ENCODE measurements around the gene CYP4F3. TPM values are rescaled to one million over a fixed set of nuclear protein-coding genes. Genes with fewer than 3 reads are reported as not detected.

Gene CYP4F3
- polyA plus RNA-seq, 3 donors, result 0.56 to 1.2 (median 0.92) TPM

DNA sequence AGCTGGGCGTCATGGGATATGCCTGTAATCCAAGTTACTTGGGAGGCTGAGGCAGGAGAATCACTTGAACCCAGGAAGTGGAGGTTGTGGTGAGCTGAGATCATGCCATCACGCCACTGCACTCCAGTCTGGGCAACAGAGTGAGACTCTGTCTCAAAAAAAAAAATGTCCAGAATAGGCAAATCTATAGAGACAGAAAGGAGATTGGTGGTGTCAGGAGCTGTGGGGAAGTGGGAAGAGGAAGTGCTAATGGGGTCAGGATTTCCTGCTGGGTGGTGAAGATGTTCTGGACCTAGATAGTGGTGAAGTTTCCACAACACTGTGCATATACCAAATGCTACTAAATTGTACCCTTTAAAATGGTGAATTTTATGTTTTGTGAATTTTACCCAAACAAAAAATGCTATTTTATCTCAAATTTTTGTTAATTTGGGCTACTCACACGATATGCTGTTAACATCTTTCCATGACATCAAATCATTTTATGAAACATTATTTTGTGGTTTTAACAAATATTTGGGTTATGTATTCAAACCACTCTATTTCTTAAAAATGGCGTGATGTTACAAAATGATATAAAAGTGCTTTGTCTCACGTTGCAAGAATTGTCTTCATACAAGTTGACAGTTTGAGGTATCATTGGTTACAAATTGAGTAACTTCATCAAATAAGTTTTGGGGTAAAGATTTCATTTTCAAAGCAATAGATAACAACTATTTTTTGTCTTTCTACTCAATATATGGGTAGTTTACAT is 7.4 kb upstream of the CYP4F3 start:
- no peak overlapping the region for H2AFZ ChIP-seq (ENCODE audit: insufficient read depth, low read depth, low read length, poor library complexity, severe bottlenecking)
- no peaks in the 10 kb centered on the region for H3K79me2 ChIP-seq (ENCODE audit: insufficient read depth, low read length)
- 10% methylated on average over 2 of the region's 5 CpGs for WGBS (ENCODE audit: insufficient coverage)
- H3K27ac ChIP-seq (ENCODE audit: low read depth in 1 of 2, low read length in 2 of 2), result peak overlapping the region in 1 of 2 donors; percentile 28
- H3K4me1 ChIP-seq (ENCODE audit: control insufficient read depth in 1 of 2, insufficient read depth in 2 of 2, low read length in 2 of 2), result peaks cover 34 to 37% of the 10 kb centered on the region in 2 donors
- Mint-ChIP-seq H3K9me3 (peaks cover 0 to under 1% (median 0%) of the 10 kb centered on the region in 7 donors), H3K36me3 (no peaks in the 10 kb centered on the region), H3K4me3 (peak overlapping the region in 1 of 2 donors; percentile 62), H3K27me3 (ENCODE audit: low read depth in 3 of 3) (peaks cover 0 to 5% (median 0%) of the 10 kb centered on the region in 3 donors), H3K27ac (peak overlapping the region; percentile 46 to 88 (median 78)), H3K4me1 (peaks cover 44% of the 10 kb centered on the region)
- H3K4me3 ChIP-seq (replicated peaks in 1 of 3; ENCODE audit: low read depth in 2 of 3, low read length in 3 of 3), result peak overlapping the region in 1 of 3 experiments; percentile 26
- peak overlapping the region; percentile 38 for H3K4me2 ChIP-seq (replicated peaks; ENCODE audit: extremely low read depth, low read length, poor library complexity, severe bottlenecking)
- intact Hi-C loops (cut with micrococcal nuclease), result loop anchor here in 1 of 2 donors (5.0 kb wide), 1 partner anchor 234 kb away; no protein-coding TSS in a partner anchor
- no peaks in the 10 kb centered on the region for H3K27me3 ChIP-seq (ENCODE audit: control insufficient read depth in 2 of 2, insufficient read depth in 2 of 2, low read length in 2 of 2)
- DNase-seq, result peak; percentile 29 to 61 (median 52)
- H3K36me3 ChIP-seq (replicated peaks in 1 of 2; ENCODE audit: control insufficient read depth in 1 of 2, insufficient read depth in 2 of 2, low read length in 2 of 2), result no peaks in the 10 kb centered on the region
- H4K20me1 ChIP-seq (ENCODE audit: insufficient read depth, low read length), result no peaks in the 10 kb centered on the region
- H3K9me3 ChIP-seq (replicated peaks in 1 of 2; ENCODE audit: control insufficient read depth in 1 of 2, insufficient read depth in 1 of 2, low read length in 2 of 2), result no peaks in the 10 kb centered on the region
- no peak overlapping the region for H3K9ac ChIP-seq (ENCODE audit: insufficient read depth, low read length, poor library complexity, severe bottlenecking)
- TF ChIP-seq CTCF (IDR thresholded peaks at IDR 0.05), result no peak

DNA sequence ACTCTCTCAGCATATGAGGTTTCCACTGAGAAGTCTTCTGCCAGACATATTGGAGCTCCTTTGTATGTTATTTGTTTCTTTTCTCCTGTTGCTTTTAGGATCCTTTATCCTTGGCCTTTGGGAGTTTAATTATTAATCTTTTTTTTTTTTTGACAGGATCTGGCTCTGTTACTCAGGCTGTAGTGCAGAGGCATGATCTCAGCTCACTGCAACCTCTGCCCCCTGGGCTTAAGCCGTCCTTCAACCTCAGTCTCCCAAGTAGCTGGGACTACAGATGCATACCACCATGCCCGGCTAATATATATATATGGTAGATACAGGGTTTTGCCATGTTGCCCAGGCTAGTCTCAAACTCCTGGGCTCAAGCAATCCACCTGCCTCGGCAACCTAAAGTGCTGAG is 6.6 kb upstream of the CYP4F3 start:
- H3K4me3 ChIP-seq (replicated peaks in 1 of 3; ENCODE audit: low read depth in 2 of 3, low read length in 3 of 3), result no peak overlapping the region
- H3K4me1 ChIP-seq (ENCODE audit: control insufficient read depth in 1 of 2, insufficient read depth in 2 of 2, low read length in 2 of 2), result peaks cover 33 to 37% of the 10 kb centered on the region in 2 donors
- H4K20me1 ChIP-seq (ENCODE audit: insufficient read depth, low read length), result no peaks in the 10 kb centered on the region
- Mint-ChIP-seq H3K27ac (no peak overlapping the region), H3K4me3 (no peak overlapping the region), H3K27me3 (ENCODE audit: low read depth in 3 of 3) (no peaks in the 10 kb centered on the region), H3K36me3 (no peaks in the 10 kb centered on the region), H3K4me1 (peaks cover 44% of the 10 kb centered on the region), H3K9me3 (no peaks in the 10 kb centered on the region)
- no peak overlapping the region for H2AFZ ChIP-seq (ENCODE audit: insufficient read depth, low read depth, low read length, poor library complexity, severe bottlenecking)
- no peak overlapping the region for H3K4me2 ChIP-seq (replicated peaks; ENCODE audit: extremely low read depth, low read length, poor library complexity, severe bottlenecking)
- intact Hi-C loops (cut with micrococcal nuclease), result loop anchor here in 1 of 2 donors (5.0 kb wide), 1 partner anchor 233 kb away; no protein-coding TSS in a partner anchor
- no peak for TF ChIP-seq CTCF (IDR thresholded peaks at IDR 0.05)
- WGBS (ENCODE audit: insufficient coverage), result 100% methylated on average over 1 of the region's 3 CpGs
- H3K9me3 ChIP-seq (replicated peaks in 1 of 2; ENCODE audit: control insufficient read depth in 1 of 2, insufficient read depth in 1 of 2, low read length in 2 of 2), result no peaks in the 10 kb centered on the region
- H3K36me3 ChIP-seq (replicated peaks in 1 of 2; ENCODE audit: control insufficient read depth in 1 of 2, insufficient read depth in 2 of 2, low read length in 2 of 2), result no peaks in the 10 kb centered on the region
- no peak for DNase-seq
- no peak overlapping the region for H3K9ac ChIP-seq (ENCODE audit: insufficient read depth, low read length, poor library complexity, severe bottlenecking)
- H3K79me2 ChIP-seq (ENCODE audit: insufficient read depth, low read length), result no peaks in the 10 kb centered on the region
- H3K27me3 ChIP-seq (ENCODE audit: control insufficient read depth in 2 of 2, insufficient read depth in 2 of 2, low read length in 2 of 2), result no peaks in the 10 kb centered on the region
- H3K27ac ChIP-seq (ENCODE audit: low read depth in 1 of 2, low read length in 2 of 2), result no peak overlapping the region

All from CD14-positive monocyte (primary cell).